Fibroblast of lung (primary cell): ENCODE data around the gene OR52N1. TPM values are rescaled to one million over a fixed set of nuclear protein-coding genes. Genes with fewer than 3 reads are reported as not detected.

Source experiments
- DNase-seq, 2 donors: peaks; one replicate each; pipeline versions ENCODE4 v3.0.0 to v3.0.0-alpha.2; 2010; ENCODE audit warnings: low read depth in 2 of 2
- H2AFZ ChIP-seq: 2 replicates; pipeline ENCODE4 v1.5.1; 2012; ENCODE audit warnings: low read length, control low read depth, inconsistent platforms
- H3K27ac ChIP-seq: 2 replicates; pipeline ENCODE4 v1.5.1; 2011; ENCODE audit warnings: low read length, control low read depth; ENCODE audit not compliant: insufficient read depth
- H3K27me3 ChIP-seq: 2 replicates; pipeline ENCODE4 v1.5.1; 2011; ENCODE audit warnings: mild to moderate bottlenecking, low read length; ENCODE audit not compliant: control insufficient read depth, insufficient read depth
- H3K36me3 ChIP-seq: 2 replicates; pipeline ENCODE4 v1.5.1; 2011; ENCODE audit warnings: low read length; ENCODE audit not compliant: control insufficient read depth, insufficient read depth
- H3K4me1 ChIP-seq: 2 replicates; pipeline ENCODE4 v1.5.1; 2011; ENCODE audit warnings: low read length; ENCODE audit not compliant: control insufficient read depth, insufficient read depth; ENCODE audit errors: extremely low read depth
- H3K4me2 ChIP-seq: 2 replicates; pipeline ENCODE4 v1.5.1; 2011; ENCODE audit warnings: low read length, control low read depth; ENCODE audit not compliant: insufficient read depth; ENCODE audit errors: extremely low read depth
- H3K4me3 ChIP-seq, 4 experiments: fragments of 200-600 bp in 1 of 4; sonication (generic) in 1 of 4; replicated peaks in 1 of 4; 2 replicates each; pipeline ENCODE4 v1.5.1; 2011 to 2016; ENCODE audit warnings: low read length in 4 of 4, low read depth in 3 of 4, mild to moderate bottlenecking in 3 of 4, control low read depth in 2 of 4, inconsistent platforms in 1 of 4, mixed read lengths in 1 of 4; ENCODE audit not compliant: insufficient read depth in 1 of 4; ENCODE audit errors: control extremely low read depth in 1 of 4
- H3K79me2 ChIP-seq: 2 replicates; pipeline ENCODE4 v1.5.1; 2012; ENCODE audit warnings: mild to moderate bottlenecking, low read length, inconsistent platforms; ENCODE audit not compliant: control insufficient read depth, insufficient read depth
- H3K9ac ChIP-seq: 2 replicates; pipeline ENCODE4 v1.5.1; 2011; ENCODE audit warnings: mild to moderate bottlenecking, low read length, control low read depth; ENCODE audit not compliant: insufficient read depth
- H3K9me3 ChIP-seq: 2 replicates; pipeline ENCODE4 v1.5.1; 2012; ENCODE audit warnings: low read depth, low read length; ENCODE audit not compliant: control insufficient read depth, insufficient read depth
- H4K20me1 ChIP-seq: 2 replicates; pipeline ENCODE4 v1.5.1; 2011; ENCODE audit warnings: low read length; ENCODE audit not compliant: control insufficient read depth, insufficient read depth; ENCODE audit errors: extremely low read depth
- EZH2 ChIP-seq: IDR thresholded peaks from 2 replicates; pipeline ENCODE4 v1.5.1; 2012; ENCODE audit warnings: low read length, control low read depth, mild to moderate bottlenecking; ENCODE audit errors: missing control alignments
- polyA plus RNA-seq, 2 donors: library from polyadenylated mRNA; depleted of rRNA in 1 of 2; stranded (reverse) in 1 of 2; unstranded in 1 of 2; fragments of >200 nt; gene quantifications; 2 replicates each; pipeline ENCODE4 v1.2.1, GENCODE V29; 2011 to 2012; ENCODE audit warnings: missing spikeins in 1 of 2
- total RNA-seq: library from RNA; depleted of rRNA; stranded (reverse); fragments of >200 nt; gene quantifications from 2 replicates; pipeline ENCODE4 v1.2.1, GENCODE V29; 2014
- TF ChIP-seq, protein P1 (sequence below), 2 donors: IDR thresholded peaks in 1 of 2; conservative IDR thresholded peaks in 1 of 2; 1 replicate in 1 of 2; 2 replicates in 1 of 2; pipeline ENCODE4 v1.5.1; 2011 to 2012; ENCODE audit warnings: low read length in 2 of 2, control low read depth in 1 of 2, inconsistent platforms in 1 of 2, low read depth in 1 of 2, mild to moderate bottlenecking in 1 of 2

OR52N1 gene
- total and polyA plus RNA-seq, 2 donors (not counting 1 experiment from before 2014, with no cell fraction given): not detected

GRCh38 chr11:5753943-5754342 is 37.1 kb downstream of the OR52N1 start, which contains the start of gene OR52N4:
Gene OR52N4 (plus strand): TSS chr11:5754243. CDS start chr11:5754741, 498 bp downstream.
- H3K27ac ChIP-seq: no peak within 1 kb of the TSS
- H3K36me3 ChIP-seq: no peaks in the 10 kb centered on the region
- no peak within 1 kb of the TSS for H2AFZ ChIP-seq
- no peak within 1 kb of the TSS for H3K4me2 ChIP-seq
- H3K4me3 ChIP-seq: no peak within 1 kb of the TSS
- no peak for TF ChIP-seq EZH2
- TF ChIP-seq, protein P1, sequence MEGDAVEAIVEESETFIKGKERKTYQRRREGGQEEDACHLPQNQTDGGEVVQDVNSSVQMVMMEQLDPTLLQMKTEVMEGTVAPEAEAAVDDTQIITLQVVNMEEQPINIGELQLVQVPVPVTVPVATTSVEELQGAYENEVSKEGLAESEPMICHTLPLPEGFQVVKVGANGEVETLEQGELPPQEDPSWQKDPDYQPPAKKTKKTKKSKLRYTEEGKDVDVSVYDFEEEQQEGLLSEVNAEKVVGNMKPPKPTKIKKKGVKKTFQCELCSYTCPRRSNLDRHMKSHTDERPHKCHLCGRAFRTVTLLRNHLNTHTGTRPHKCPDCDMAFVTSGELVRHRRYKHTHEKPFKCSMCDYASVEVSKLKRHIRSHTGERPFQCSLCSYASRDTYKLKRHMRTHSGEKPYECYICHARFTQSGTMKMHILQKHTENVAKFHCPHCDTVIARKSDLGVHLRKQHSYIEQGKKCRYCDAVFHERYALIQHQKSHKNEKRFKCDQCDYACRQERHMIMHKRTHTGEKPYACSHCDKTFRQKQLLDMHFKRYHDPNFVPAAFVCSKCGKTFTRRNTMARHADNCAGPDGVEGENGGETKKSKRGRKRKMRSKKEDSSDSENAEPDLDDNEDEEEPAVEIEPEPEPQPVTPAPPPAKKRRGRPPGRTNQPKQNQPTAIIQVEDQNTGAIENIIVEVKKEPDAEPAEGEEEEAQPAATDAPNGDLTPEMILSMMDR (conservative IDR thresholded peaks at IDR 0.05 in 1 of 2, IDR thresholded peaks at IDR 0.05 in 1 of 2; ENCODE audit: low read depth in 1 of 2, low read length in 2 of 2): no peak
- H3K79me2 ChIP-seq: no peaks in the 10 kb centered on the region
- H3K9me3 ChIP-seq: no peaks in the 10 kb centered on the region
- H3K27me3 ChIP-seq: no peaks in the 10 kb centered on the region
- no peaks in the 10 kb centered on the region for H3K4me1 ChIP-seq
- no peaks in the 10 kb centered on the region for H4K20me1 ChIP-seq
- no peak for DNase-seq
- H3K9ac ChIP-seq: no peak within 1 kb of the TSS

DNA sequence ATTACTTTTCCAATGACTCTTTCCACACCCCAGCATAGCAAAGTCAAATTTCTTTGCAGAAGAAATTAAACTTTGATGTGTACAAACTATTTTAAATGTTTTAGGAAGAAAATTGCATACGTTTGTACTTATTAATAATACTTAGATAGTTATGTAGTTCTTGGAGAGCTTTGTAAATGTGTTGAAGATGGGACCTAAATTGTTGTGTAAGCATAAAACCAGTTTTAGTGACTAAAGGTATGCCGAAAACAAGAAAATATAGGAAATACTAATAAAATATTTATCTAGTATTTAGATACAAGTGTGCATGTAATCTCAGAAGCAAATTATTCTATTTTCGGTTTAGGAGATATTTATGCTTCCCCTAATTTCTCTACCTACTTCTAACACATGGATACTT is 41.2 kb downstream of the OR52N1 start:
- Histone ChIP-seq H3K9me3 (no peaks in the 10 kb centered on the region), H3K27ac (no peak overlapping the region), H3K79me2 (no peaks in the 10 kb centered on the region), H2AFZ (no peak overlapping the region), H3K4me2 (no peak overlapping the region), H3K4me3 (no peak overlapping the region), H3K36me3 (no peaks in the 10 kb centered on the region), H3K9ac (no peak overlapping the region), H3K4me1 (no peaks in the 10 kb centered on the region), H4K20me1 (no peaks in the 10 kb centered on the region), H3K27me3 (no peaks in the 10 kb centered on the region)
- no peak for DNase-seq
- TF ChIP-seq, protein P1 (conservative IDR thresholded peaks at IDR 0.05 in 1 of 2, IDR thresholded peaks at IDR 0.05 in 1 of 2; ENCODE audit: low read depth in 1 of 2, low read length in 2 of 2): no peak
- TF ChIP-seq EZH2: no peak

GRCh38 chr11:5746614-5747013 is 44.5 kb downstream of the OR52N1 start:
- no peaks in the 10 kb centered on the region for H3K4me1 ChIP-seq
- no peaks in the 10 kb centered on the region for H3K27me3 ChIP-seq
- H4K20me1 ChIP-seq: no peaks in the 10 kb centered on the region
- H3K9ac ChIP-seq: no peak overlapping the region
- H3K36me3 ChIP-seq: no peaks in the 10 kb centered on the region
- DNase-seq: no peak
- H3K79me2 ChIP-seq: no peaks in the 10 kb centered on the region
- no peaks in the 10 kb centered on the region for H3K9me3 ChIP-seq
- H3K4me3 ChIP-seq: no peak overlapping the region
- H3K27ac ChIP-seq: no peak overlapping the region
- H2AFZ ChIP-seq: no peak overlapping the region
- TF ChIP-seq EZH2: no peak
- TF ChIP-seq, protein P1 (conservative IDR thresholded peaks at IDR 0.05 in 1 of 2, IDR thresholded peaks at IDR 0.05 in 1 of 2; ENCODE audit: low read depth in 1 of 2, low read length in 2 of 2): no peak
- H3K4me2 ChIP-seq: no peak overlapping the region
